GM12878 (cell line): ENCODE data around the gene SAPCD2. TPM values are rescaled to one million over a fixed set of nuclear protein-coding genes. Genes with fewer than 3 reads are reported as not detected.

Experiments
- ATAC-seq: fragments of 200-7000 bp; cut with Tn5 transposase; 3 replicates; pipeline ENCODE4 v1.9.1; 2020; ENCODE audit warnings: mild to moderate bottlenecking, moderate library complexity
- BruUV-seq: library from RNA; stranded (reverse); fragments of 400-500 nt; replicated peaks from 2 replicates; lab custom pipeline; 2021; lab: Mats Ljungman, UMichigan
- CTCF ChIA-PET: fragments of 300-600 bp; sonication (Branson Sonifier 250); formaldehyde crosslinking; extraction: SDS; loops from one replicate; lab custom pipeline; 2021; ENCODE audit warnings: inconsistent platforms; lab: Yijun Ruan, JAX
- POLR2A ChIA-PET: fragments of 350-600 bp; formaldehyde crosslinking; extraction: SDS; loops from one replicate; lab custom pipeline; 2021; ENCODE audit warnings: inconsistent platforms; lab: Charles Lee
- RAD21 ChIA-PET: fragments of 300-600 bp; sonication (Branson Sonifier 250); formaldehyde crosslinking; loops from one replicate; lab custom pipeline; 2023; ENCODE audit warnings: antibody characterized with exemption; ENCODE audit not compliant: unreplicated experiment; lab: Charles Lee
- SMC1A ChIA-PET: fragments of 300-600 bp; sonication (Branson Sonifier 250); formaldehyde crosslinking; loops from one replicate; lab custom pipeline; 2023; ENCODE audit not compliant: unreplicated experiment, uncharacterized antibody; lab: Charles Lee
- DNase-seq: peaks from one replicate; pipeline ENCODE4 v3.0.0-alpha.2; 2011; ENCODE audit warnings: low read depth, low spot score
- FAIRE-seq: peaks from 3 replicates; lab custom pipeline; 2011; peaks lifted over from hg19 to GRCh38; lab: Jason Lieb, UNC
- H2AFZ ChIP-seq: 2 replicates; pipeline ENCODE4 v1.6.0; 2011; ENCODE audit warnings: low read depth, low read length, control low read depth; ENCODE audit not compliant: control insufficient read depth
- H3K27ac ChIP-seq: 2 replicates; pipeline ENCODE4 v1.5.1; 2011; ENCODE audit warnings: control low read depth; ENCODE audit not compliant: control insufficient read depth, insufficient read depth
- H3K27me3 ChIP-seq, 2 experiments: replicated peaks in 1 of 2; 2 replicates each; pipeline versions ENCODE4 v1.6.0 to v1.6.1; 2011; ENCODE audit warnings: low read length in 1 of 2; ENCODE audit not compliant: control insufficient read depth in 2 of 2, insufficient read depth in 2 of 2
- H3K36me3 ChIP-seq, 2 experiments: 2 replicates each; pipeline ENCODE4 v1.5.1; 2011; ENCODE audit warnings: low read length in 1 of 2; ENCODE audit not compliant: control insufficient read depth in 2 of 2, insufficient read depth in 2 of 2
- H3K4me1 ChIP-seq: 2 replicates; pipeline ENCODE4 v1.6.1; 2011; ENCODE audit warnings: mild to moderate bottlenecking, low read length, moderate library complexity, mixed read lengths; ENCODE audit not compliant: control insufficient read depth, insufficient read depth
- H3K4me2 ChIP-seq: 2 replicates; pipeline ENCODE4 v1.6.0; 2011; ENCODE audit warnings: control low read depth; ENCODE audit not compliant: control insufficient read depth, insufficient read depth
- H3K4me3 ChIP-seq: fragments of 200-600 bp; sonication (generic); 2 replicates; pipeline ENCODE4 v1.5.1; 2016
- H3K79me2 ChIP-seq: 2 replicates; pipeline ENCODE4 v1.6.0; 2011; ENCODE audit warnings: low read length; ENCODE audit not compliant: control insufficient read depth, insufficient read depth
- H3K9ac ChIP-seq: 2 replicates; pipeline ENCODE4 v1.8.0; 2011; ENCODE audit warnings: low read length, control low read depth, mixed read lengths; ENCODE audit not compliant: control insufficient read depth, insufficient read depth
- H3K9me3 ChIP-seq: replicated peaks from 3 replicates; pipeline ENCODE4 v1.5.1; 2011; ENCODE audit warnings: mild to moderate bottlenecking, low read length; ENCODE audit not compliant: control insufficient read depth, insufficient read depth
- H4K20me1 ChIP-seq: 2 replicates; pipeline ENCODE4 v1.6.0; 2011; ENCODE audit not compliant: control insufficient read depth, insufficient read depth
- CREB1 ChIP-seq: IDR thresholded peaks from 2 replicates; pipeline ENCODE4 v1.6.1; 2012; ENCODE audit warnings: low read depth, mild to moderate bottlenecking, inconsistent platforms
- MLLT1 ChIP-seq: fragments of 450-650 bp; IDR thresholded peaks from 2 replicates; pipeline ENCODE4 v1.6.1; 2016; ENCODE audit warnings: mild to moderate bottlenecking
- MYB ChIP-seq: fragments of 150-350 bp; IDR thresholded peaks from 2 replicates; pipeline ENCODE4 v1.6.1; 2014; ENCODE audit warnings: mild to moderate bottlenecking, low read depth, low read length, borderline replicate concordance
- NFYB ChIP-seq: IDR thresholded peaks from 2 replicates; pipeline ENCODE4 v1.6.1; 2011; ENCODE audit warnings: low read depth, mild to moderate bottlenecking, low read length, improper control_type of control experiment, moderate library complexity; ENCODE audit not compliant: insufficient read depth
- PAX8 ChIP-seq: fragments of 450-650 bp; IDR thresholded peaks from 2 replicates; pipeline ENCODE4 v1.6.1; 2017; ENCODE audit warnings: mild to moderate bottlenecking, moderate library complexity
- POLR2A ChIP-seq: IDR thresholded peaks from 2 replicates; pipeline ENCODE4 v1.6.1; 2011; ENCODE audit warnings: low read depth, mild to moderate bottlenecking, low read length
- RAD51 ChIP-seq: fragments of 450-650 bp; IDR thresholded peaks from 2 replicates; pipeline ENCODE4 v1.6.1; 2016; ENCODE audit warnings: moderate library complexity, mild to moderate bottlenecking, inconsistent platforms
- SIN3A ChIP-seq: IDR thresholded peaks from 2 replicates; pipeline ENCODE4 v1.6.1; 2012; ENCODE audit warnings: low read depth, low read length, improper control_type of control experiment
- SMAD1 ChIP-seq: fragments of 450-650 bp; IDR thresholded peaks from 2 replicates; pipeline ENCODE4 v1.6.1; 2018; ENCODE audit warnings: mild to moderate bottlenecking, low read depth; ENCODE audit not compliant: partially characterized antibody
- USF1 ChIP-seq: IDR thresholded peaks from 2 replicates; pipeline ENCODE4 v1.6.1; 2011; ENCODE audit warnings: borderline replicate concordance, low read depth, mild to moderate bottlenecking, moderate library complexity, mixed read lengths, low read length; ENCODE audit not compliant: insufficient read depth; ENCODE audit errors: extremely low read length
- WGBS: methylation state at CpG from one replicate; pipeline ENCODE4 v1.1.6; 2016; ENCODE audit warnings: low lambda C conversion rate; ENCODE audit not compliant: insufficient replicate concordance, insufficient coverage; ENCODE audit errors: missing lambda C conversion rate; 5-methylcytosine and 5-hydroxymethylcytosine counted together
- in situ Hi-C: fragments of 300-500 bp; cut with MboI; formaldehyde crosslinking; loops from 9 replicates; pipeline ENCODE4 v1.14.3; 2018; ENCODE audit warnings: mixed read lengths
- intact Hi-C: fragments of 100-400 bp; cut with micrococcal nuclease; formaldehyde crosslinking; loops from one replicate; pipeline ENCODE4 v1.14.2; 2022; ENCODE audit not compliant: unreplicated experiment
- polyA plus RNA-seq, 11 experiments: library from polyadenylated mRNA; depleted of rRNA in 4 of 11; unstranded in 6 of 11; stranded (reverse) in 5 of 11; fragments of >200 nt; fragmentation: Nextera tagmentation in 4 of 11; fragmentation: Illumina TruSeq in 1 of 11; extraction: Ambion mirVana in 4 of 11; extraction: Trizol in 1 of 11; gene quantifications; 1 replicate in 1 of 11; 2 replicates in 10 of 11; pipeline versions ENCODE4 v1.2.1 to v1.2.3, GENCODE V29; 2011 to 2016; ENCODE audit warnings: inconsistent platforms in 2 of 11, missing spikeins in 2 of 11, low read depth in 1 of 11
- total RNA-seq, 4 experiments: library from RNA; depleted of rRNA in 3 of 4; stranded (reverse); fragments of >200 nt in 3 of 4; fragmentation: Illumina TruSeq in 1 of 4; extraction: Trizol in 1 of 4; gene quantifications; 2 replicates each; pipeline versions ENCODE4 v1.2.1 to v1.2.3, GENCODE V29; 2013 to 2021

The SAPCD2 gene
- total and polyA plus RNA-seq, 10 of the 15 experiments (the other 5 are each of a cell fraction or from before 2014, with no cell fraction given), result 1.6 to 35.2 (median 7.2) TPM

DNA sequence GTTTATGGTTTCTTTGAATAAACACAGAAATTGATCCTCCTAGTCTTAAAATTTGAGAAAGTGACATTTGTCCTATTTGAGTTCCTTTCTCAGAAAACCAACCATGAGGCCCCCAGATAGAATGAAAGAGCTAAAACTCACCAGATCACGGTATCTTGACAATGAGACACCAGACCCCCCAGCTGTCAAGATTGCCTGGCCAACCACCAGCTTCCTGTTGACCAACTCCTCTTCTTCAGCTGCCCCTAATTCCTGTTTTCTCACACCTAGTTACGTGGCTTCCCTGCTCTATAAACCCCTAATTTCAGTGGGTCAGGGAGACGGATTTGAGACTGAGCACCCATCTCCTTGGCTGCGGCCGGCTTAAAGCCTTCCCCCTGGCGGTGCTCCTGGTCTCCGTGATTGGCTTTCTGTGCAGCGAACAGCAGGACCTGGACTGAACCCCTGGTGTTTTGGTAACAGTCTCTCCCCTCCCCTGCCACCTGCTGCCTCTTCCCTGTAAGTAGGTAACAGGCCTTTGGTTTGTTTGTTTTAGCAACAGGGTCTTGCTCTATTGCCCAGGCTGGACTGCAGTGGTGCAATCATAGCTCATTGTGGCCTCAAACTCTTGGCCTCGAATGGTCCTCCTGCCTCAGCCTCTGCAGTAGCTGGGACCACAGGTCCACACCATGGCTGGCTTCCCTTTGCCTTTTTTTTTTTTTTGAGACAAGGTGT, 11.7 kb downstream of the SAPCD2 start (continued):
- TF ChIP-seq MLLT1, result no peak

DNA sequence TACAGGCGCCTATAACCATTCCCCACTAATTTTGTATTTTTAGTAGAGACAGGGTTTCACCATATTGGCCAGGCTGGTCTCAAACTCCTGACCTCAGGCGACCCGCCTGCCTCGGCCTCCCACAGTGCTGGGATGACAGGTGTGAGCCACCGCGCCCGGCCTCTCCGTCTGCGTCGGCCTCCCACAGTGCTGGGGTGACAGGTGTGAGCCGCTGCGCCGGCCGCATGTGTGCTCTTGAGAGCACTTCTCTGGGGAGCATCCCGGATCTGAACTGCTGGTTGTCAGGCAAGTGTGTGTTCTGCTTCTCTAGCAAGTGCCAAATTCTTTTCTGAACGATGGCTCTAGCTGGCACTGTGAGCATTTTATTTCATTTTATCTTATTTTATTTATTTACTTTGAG, 12.8 kb downstream of the SAPCD2 start:
- BruUV-seq, result no TSS peak
- Histone ChIP-seq H3K9me3 (no peaks in the 10 kb centered on the region), H2AFZ (no peak overlapping the region), H3K4me3 (no peak overlapping the region), H3K4me2 (no peak overlapping the region), H4K20me1 (no peaks in the 10 kb centered on the region), H3K27me3 (peaks cover 4 to 12% of the 10 kb centered on the region in 2 experiments; a peak in 3 of 4 replicates), H3K27ac (no peak overlapping the region), H3K36me3 (no peaks in the 10 kb centered on the region), H3K79me2 (no peaks in the 10 kb centered on the region), H3K4me1 (no peaks in the 10 kb centered on the region), H3K9ac (no peak overlapping the region)
- TF ChIP-seq POLR2A, result no peak
- TF ChIP-seq PAX8, result no peak
- no peak for TF ChIP-seq MYB
- TF ChIP-seq SMAD1, result no peak
- no peak for TF ChIP-seq RAD51
- no peak for TF ChIP-seq USF1
- TF ChIP-seq NFYB, result no peak
- no peak for TF ChIP-seq SIN3A
- no peak for TF ChIP-seq CREB1
- intact Hi-C loops, result no loop called here
- ChIA-PET CTCF (interaction anchor here (2.0 to 2.4 kb wide), 3 partner anchors 10 to 28 kb away, joined by 6 to 14 read pairs (median 10); partner anchors contain the start of gene NPDC1), SMC1A (no interaction called here), POLR2A (no interaction called here), RAD21 (no interaction called here)
- DNase-seq, result no peak
- in situ Hi-C loops, result no loop called here
- ATAC-seq, result no peak
- WGBS, result 71% methylated on average over 16 of the region's 16 CpGs
- FAIRE-seq, result no peak
